Left cardiac atrium (tissue), 4 donors: Measurements from ENCODE around the gene FCER1G. TPM values are rescaled to one million over a fixed set of nuclear protein-coding genes. Genes with fewer than 3 reads are reported as not detected.

ENCODE experiments used
- ATAC-seq, 2 donors: fragments of 200-7000 bp; cut with Tn5 transposase; one replicate each; pipeline ENCODE4 v1.9.1; 2020; ENCODE audit warnings: mild to moderate bottlenecking in 2 of 2, moderate library complexity in 2 of 2
- DNase-seq: peaks from one replicate; pipeline ENCODE4 v3.0.0-alpha.2; 2020
- intact Hi-C, 2 donors: fragments of 100-400 bp; cut with DNase I; formaldehyde crosslinking; loops; one replicate each; pipeline versions ENCODE4 v1.14.1 to v1.15.1; 2022 to 2023
- long read RNA-seq: library from polyadenylated mRNA; unstranded; transcript quantifications from one replicate; pipeline ENCODE4 v2.0.0, GENCODE V29; 2021
- total RNA-seq, 2 donors: library from RNA; stranded (reverse); fragmentation: NEBNext Ultra II Directional; extraction: Animal tissue kit (Norgen Biotek cat#: 25700); gene quantifications; one replicate each; pipeline ENCODE4 v1.2.1, GENCODE V29; 2021
- donor health status: DM: no; HTN: yes; CAD: no.
- donor health status: DM: no; HTN: yes; CAD: no; lungs with severe emphysema.
- donor health status: DM: yes; HTN: yes; CAD: no.
- donor health status: Dilated cardiomyopathy.

Gene FCER1G
- total RNA-seq: 10 to 100 TPM; 35.9 to 92.7 TPM
- long read RNA-seq: 0 reads

- ATAC-seq (peak; percentile 43 to 68), DNase-seq (peak; percentile 68)
- intact Hi-C loops: no loop called here
These were observed at the start of gene FCER1G for GRCh38 chr1:161215076-161215475. FCER1G (plus strand) TSS chr1:161215295; CDS start chr1:161215322, 27 bp downstream.

- intact Hi-C loops: no loop called here
- DNase-seq: peak; percentile 98
- ATAC-seq: peak; percentile 97
These were observed 49.1 kb upstream of the FCER1G start, which contains the start of gene PPOX for GRCh38 chr1:161165742-161166668. PPOX (plus strand) TSS chr1:161166426; CDS start chr1:161166848, 422 bp downstream.

GRCh38 chr1:161166669-161167548, 48.2 kb upstream of the FCER1G start:
- intact Hi-C loops: no loop called here
- DNase-seq (peak; percentile 19), ATAC-seq (peak in 1 of 2 donors; percentile 1)

GRCh38 chr1:161168906-161169305, 46.2 kb upstream of the FCER1G start:
- intact Hi-C loops: no loop called here

GRCh38 chr1:161171191-161171590, 43.9 kb upstream of the FCER1G start:
- DNase-seq: peak; percentile 14
- intact Hi-C loops: no loop called here
- no peak for ATAC-seq

More at GRCh38 chr1:161168906-161169305, 46.2 kb upstream of the FCER1G start:
- DNase-seq (peak; percentile 18), ATAC-seq (no peak)

GRCh38 chr1:161171696-161172095, 43.4 kb upstream of the FCER1G start:
- intact Hi-C loops: no loop called here
- DNase-seq: peak; percentile 21
- ATAC-seq: no peak

GRCh38 chr1:161172349-161172748, 42.7 kb upstream of the FCER1G start:
- ATAC-seq: no peak
- DNase-seq: no peak
- intact Hi-C loops: no loop called here

- DNase-seq: peak; percentile 66
- intact Hi-C loops: no loop called here
- peak in 1 of 2 donors; percentile 12 for ATAC-seq
These were observed 42.2 kb upstream of the FCER1G start for GRCh38 chr1:161172776-161173376.

GRCh38 chr1:161173711-161174110, 41.4 kb upstream of the FCER1G start:
- intact Hi-C loops: no loop called here
- DNase-seq (peak; percentile 18), ATAC-seq (no peak)

- ATAC-seq: no peak
- peak; percentile 26 for DNase-seq
- intact Hi-C loops: no loop called here
These were observed 40.2 kb upstream of the FCER1G start for GRCh38 chr1:161174911-161175310.

GRCh38 chr1:161175771-161176453, 39.2 kb upstream of the FCER1G start:
- ATAC-seq (no peak), DNase-seq (peak; percentile 15)
- intact Hi-C loops: no loop called here

GRCh38 chr1:161176468-161177111, 38.5 kb upstream of the FCER1G start:
- DNase-seq (peak; percentile 7), ATAC-seq (peak; percentile 0)
- intact Hi-C loops: no loop called here

- ATAC-seq (peak; percentile 96 to 97), DNase-seq (peak; percentile 92)
- intact Hi-C loops: no loop called here
These were observed 37.8 kb upstream of the FCER1G start, which contains the start of gene B4GALT3 for GRCh38 chr1:161177112-161177935. B4GALT3 (minus strand) TSS chr1:161177507; CDS start chr1:161176060, 1,447 bp downstream.

GRCh38 chr1:161177936-161178244, 37.2 kb upstream of the FCER1G start:
- ATAC-seq (no peak), DNase-seq (no peak)
- intact Hi-C loops: no loop called here

GRCh38 chr1:161179698-161180097, 35.4 kb upstream of the FCER1G start:
- ATAC-seq: no peak
- intact Hi-C loops: no loop called here
- DNase-seq: no peak

GRCh38 chr1:161180639-161181038, 34.5 kb upstream of the FCER1G start:
- intact Hi-C loops: no loop called here
- DNase-seq: peak; percentile 2
- no peak for ATAC-seq

- ATAC-seq (no peak), DNase-seq (peak; percentile 19)
- intact Hi-C loops: no loop called here
These were observed 32.9 kb upstream of the FCER1G start for GRCh38 chr1:161182214-161182613.
